ENCODE results near the gene BNC2.
A peak's percentile ranks its signal among the peaks of the same experiment; 100 is the strongest.

Gene BNC2

DNA sequence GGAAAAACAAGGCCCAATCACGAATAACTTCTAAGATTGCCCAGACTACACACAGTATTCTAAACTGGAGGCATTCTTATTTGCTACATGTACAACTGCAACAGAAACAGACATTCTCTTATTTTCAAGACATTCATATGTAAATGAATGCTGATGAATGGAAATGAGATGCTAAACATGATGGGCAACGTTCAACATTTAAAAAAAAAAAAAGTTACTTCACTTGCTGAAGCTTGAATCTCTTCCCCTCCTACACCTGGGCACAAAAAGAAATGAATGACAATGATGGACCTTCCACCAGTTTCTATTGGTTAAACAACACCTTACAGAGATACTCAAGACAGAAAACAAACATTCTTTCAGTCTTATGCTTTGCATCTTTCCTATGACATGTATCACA, 160.5 kb downstream of the BNC2 start:
- no peak for DNase-seq (ENCODE audit: low read depth)
- TF ChIP-seq, protein P1, sequence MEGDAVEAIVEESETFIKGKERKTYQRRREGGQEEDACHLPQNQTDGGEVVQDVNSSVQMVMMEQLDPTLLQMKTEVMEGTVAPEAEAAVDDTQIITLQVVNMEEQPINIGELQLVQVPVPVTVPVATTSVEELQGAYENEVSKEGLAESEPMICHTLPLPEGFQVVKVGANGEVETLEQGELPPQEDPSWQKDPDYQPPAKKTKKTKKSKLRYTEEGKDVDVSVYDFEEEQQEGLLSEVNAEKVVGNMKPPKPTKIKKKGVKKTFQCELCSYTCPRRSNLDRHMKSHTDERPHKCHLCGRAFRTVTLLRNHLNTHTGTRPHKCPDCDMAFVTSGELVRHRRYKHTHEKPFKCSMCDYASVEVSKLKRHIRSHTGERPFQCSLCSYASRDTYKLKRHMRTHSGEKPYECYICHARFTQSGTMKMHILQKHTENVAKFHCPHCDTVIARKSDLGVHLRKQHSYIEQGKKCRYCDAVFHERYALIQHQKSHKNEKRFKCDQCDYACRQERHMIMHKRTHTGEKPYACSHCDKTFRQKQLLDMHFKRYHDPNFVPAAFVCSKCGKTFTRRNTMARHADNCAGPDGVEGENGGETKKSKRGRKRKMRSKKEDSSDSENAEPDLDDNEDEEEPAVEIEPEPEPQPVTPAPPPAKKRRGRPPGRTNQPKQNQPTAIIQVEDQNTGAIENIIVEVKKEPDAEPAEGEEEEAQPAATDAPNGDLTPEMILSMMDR (conservative IDR thresholded peaks at IDR 0.05; ENCODE audit: low read depth, low read length) = no peak
- no peak overlapping the region for H3K4me3 ChIP-seq (ENCODE audit: low read depth, low read length)

DNA sequence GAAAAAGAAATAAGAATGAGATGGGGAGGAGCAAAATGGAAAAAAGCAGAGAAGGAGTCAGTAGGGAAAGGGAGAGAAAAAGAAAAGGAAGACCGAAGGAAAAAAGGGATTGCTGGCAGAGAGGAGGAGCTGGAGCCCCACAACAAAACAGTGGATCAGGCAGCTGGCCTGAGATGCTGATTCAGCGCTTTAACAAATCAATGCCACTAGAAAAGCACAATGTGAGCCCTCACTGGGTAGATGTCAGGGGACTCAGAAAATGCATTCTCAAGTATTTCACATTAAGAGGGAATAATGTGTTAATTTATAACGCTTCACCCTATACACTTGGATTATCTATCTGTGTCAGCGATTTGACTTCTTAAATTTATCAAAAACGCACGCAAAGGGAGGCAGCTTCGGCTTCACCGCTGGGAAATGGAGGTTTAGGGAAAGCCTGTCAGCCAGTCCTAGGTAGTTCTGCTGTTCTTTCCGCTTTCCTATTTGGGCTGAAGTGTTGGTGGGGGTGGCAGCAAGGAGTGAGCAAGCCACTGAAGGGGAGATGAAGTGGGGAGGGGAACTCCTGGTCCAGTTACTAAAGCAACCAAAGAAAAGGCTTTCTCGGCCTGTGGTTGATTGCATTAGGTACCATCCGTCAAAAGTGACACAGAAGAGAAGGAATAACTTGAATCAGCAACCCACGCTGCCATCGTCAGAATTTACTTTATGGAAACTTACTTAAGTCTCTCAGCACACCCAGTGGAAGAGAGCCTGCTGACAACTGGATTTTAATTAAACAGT, 161.6 kb downstream of the BNC2 start:
- no peak for DNase-seq (ENCODE audit: low read depth)
- TF ChIP-seq, protein P1 (conservative IDR thresholded peaks at IDR 0.05; ENCODE audit: low read depth, low read length) = no peak

DNA sequence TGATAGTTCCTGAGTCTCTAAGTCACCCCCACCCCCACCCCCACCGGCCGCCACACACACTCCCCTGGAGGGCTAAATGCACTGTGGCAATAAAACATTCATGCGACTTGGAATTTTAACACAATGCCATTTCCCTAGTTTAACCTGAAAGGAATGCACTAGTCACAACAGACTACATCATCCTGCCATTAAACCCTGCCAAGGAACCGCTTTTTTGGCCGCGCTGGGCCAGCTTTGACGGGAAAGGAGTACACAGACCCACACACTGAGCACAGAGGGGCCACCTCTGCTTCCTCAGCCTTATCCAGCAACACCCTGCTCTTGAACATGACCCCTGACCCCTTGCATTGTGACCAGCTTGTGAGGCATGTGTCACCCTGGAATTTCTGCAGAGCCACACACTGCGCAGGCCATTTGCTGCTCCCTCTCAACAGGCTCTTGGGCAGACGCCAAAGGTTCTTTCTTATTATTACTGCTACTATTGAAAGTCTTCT, 165.3 kb downstream of the BNC2 start:
- peak; percentile 95 for DNase-seq (ENCODE audit: low read depth)
- peak overlapping the region; percentile 23 for H3K4me3 ChIP-seq (ENCODE audit: low read depth, low read length)

More for the DNA sequence above, 161.6 kb downstream of the BNC2 start:
- H3K4me3 ChIP-seq (ENCODE audit: low read depth, low read length) = no peak overlapping the region

DNA sequence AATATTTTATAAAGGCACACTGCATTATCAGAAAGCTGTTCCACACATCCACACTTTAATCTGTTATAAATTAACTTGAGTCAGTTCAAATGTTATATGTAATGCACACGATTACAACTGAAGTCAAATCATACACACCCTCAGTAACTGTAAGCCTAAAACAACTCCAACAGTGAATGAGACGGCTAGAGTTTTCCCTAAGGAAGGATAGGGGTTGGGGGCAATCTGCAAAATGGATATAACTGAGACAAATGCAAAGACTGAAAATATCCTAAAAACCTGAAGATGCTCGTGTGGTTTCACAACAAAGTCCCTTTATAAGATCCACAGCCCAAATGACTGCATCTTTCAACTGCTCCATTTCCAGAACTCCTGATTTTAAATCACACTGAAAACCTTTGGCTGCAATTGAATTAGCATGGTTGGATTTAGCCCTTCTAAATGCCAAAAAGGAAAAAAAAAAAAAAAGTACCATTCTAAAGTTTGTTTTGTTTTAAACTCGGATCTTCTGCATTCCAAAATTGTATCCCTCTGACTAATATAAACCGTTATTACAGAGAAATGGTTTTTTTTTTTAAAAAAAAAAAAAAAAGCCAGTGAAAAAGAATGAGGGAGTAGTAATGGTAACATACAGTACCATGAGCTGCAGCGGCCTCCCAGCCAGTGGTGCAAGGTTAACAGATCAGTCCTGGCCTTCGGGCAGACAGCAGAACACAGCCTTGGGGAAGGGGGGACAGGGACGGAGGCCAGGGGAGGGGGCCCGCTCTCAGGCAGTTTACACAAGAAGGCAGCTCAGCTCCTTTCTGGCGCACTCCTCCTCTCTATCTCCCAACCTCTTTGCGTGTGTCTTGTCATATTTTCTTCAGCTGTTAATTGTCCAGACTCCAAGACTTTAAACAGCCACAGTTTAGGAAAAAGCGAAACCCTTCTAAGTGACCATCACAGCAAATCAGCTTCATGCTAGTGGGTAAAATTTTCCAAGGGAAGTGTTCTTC, 166.1 kb downstream of the BNC2 start:
- H3K4me3 ChIP-seq (ENCODE audit: low read depth, low read length) = peak overlapping the region; percentile 44
- TF ChIP-seq, protein P1 (conservative IDR thresholded peaks at IDR 0.05; ENCODE audit: low read depth, low read length) = peak; percentile 10

More for the DNA sequence above, 165.3 kb downstream of the BNC2 start:
- TF ChIP-seq, protein P1 (conservative IDR thresholded peaks at IDR 0.05; ENCODE audit: low read depth, low read length) = no peak

DNA sequence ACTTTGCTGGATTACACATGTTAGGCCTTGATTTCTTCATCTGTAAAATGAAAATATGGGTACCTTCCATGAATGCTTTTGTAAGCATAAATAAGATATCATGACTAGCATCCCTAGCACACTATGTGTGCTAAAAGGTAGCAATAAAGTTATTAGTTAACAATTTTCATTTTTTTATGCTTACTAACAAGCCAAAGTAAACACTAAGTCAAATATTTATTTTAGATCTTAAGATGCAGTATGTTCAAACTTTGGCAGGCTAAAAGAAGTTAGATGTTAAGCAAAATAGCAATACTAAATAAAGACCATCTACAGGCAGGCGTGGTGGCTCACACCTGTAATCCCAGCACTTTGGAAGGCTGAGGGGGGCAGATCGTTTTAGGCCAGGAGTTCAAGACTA, 169.1 kb downstream of the BNC2 start:
- DNase-seq (ENCODE audit: low read depth) = no peak
- H3K4me3 ChIP-seq (ENCODE audit: low read depth, low read length) = no peak overlapping the region
- TF ChIP-seq, protein P1 (conservative IDR thresholded peaks at IDR 0.05; ENCODE audit: low read depth, low read length) = no peak

More for the DNA sequence above, 166.1 kb downstream of the BNC2 start:
- DNase-seq (ENCODE audit: low read depth) = peak; percentile 84

DNA sequence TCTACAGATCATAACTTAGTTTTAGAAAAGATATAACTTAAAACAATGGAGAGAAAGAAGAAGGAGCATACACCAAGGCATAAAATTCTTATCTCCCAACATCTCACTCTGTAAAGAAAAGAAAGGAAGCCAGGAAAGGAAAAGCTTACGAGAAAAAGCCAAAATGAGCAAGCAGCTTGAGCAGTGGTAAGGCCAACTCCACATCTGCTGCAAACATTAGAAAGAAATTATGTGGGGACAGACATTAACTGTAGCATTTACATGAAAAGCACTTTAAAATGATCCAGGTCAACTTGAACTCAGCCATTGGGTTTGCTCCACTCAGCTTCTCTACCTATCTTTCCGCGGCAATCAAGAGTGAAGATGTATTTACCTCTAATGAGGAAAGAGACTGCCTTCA, 176.9 kb downstream of the BNC2 start:
- H3K4me3 ChIP-seq (ENCODE audit: low read depth, low read length) = no peak overlapping the region
- TF ChIP-seq, protein P1 (conservative IDR thresholded peaks at IDR 0.05; ENCODE audit: low read depth, low read length) = no peak
- no peak for DNase-seq (ENCODE audit: low read depth)

Measured in choroid plexus epithelial cell (primary cell).